ENCODE measurements around the gene COQ8A. TPM values are rescaled to one million over a fixed set of nuclear protein-coding genes. Genes with fewer than 3 reads are reported as not detected.

Gene COQ8A
- total RNA-seq, 1 experiment from 2014 or later = 35.3 TPM

DNA sequence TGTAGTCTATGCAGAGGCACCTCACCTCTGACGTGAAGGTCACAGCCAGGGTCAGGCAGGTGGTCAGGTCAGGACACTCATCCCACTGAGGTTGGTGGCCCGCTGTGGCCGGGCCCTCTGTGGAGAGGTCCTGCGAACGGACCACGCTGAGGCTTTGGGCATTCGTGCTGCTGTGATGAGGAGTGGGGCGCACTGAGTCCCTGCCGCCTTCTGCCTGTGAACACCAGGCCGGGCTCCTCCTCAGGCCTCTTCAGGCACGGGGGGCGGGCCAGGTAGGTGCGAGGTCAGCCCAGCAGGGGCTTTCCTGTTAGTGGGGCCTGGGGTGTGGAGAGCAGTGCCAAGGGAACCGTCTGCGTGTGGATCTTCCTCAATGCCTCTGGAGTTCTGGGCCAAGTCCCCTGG, 39.0 kb downstream of the COQ8A start:
- BruUV-seq (replicated peaks) = no TSS peak
- CTCF ChIA-PET = no interaction called here

More for the DNA sequence above, 39.0 kb downstream of the COQ8A start:
- Histone ChIP-seq H3K9me3 (ENCODE audit: control insufficient read depth in 1 of 2, insufficient read depth in 1 of 2, low read depth in 1 of 2, low read length in 2 of 2) (no peaks in the 10 kb centered on the region), H3K27ac (ENCODE audit: low read depth, low read length) (no peak overlapping the region), H3K9me2 (ENCODE audit: insufficient read depth) (no peaks in the 10 kb centered on the region), H2AFZ (ENCODE audit: low read depth, low read length, poor library complexity, severe bottlenecking) (no peak overlapping the region), H3K27me3 (ENCODE audit: insufficient read depth, low read length) (no peaks in the 10 kb centered on the region), H3K9ac (ENCODE audit: low read length) (no peak overlapping the region), H3K36me3 (ENCODE audit: control insufficient read depth in 1 of 2, insufficient read depth in 2 of 2, low read length in 2 of 2) (no peaks in the 10 kb centered on the region), H3K79me2 (ENCODE audit: insufficient read depth, low read length) (no peaks in the 10 kb centered on the region), H3K4me1 (ENCODE audit: control insufficient read depth in 1 of 2, insufficient read depth in 2 of 2, low read length in 2 of 2) (no peaks in the 10 kb centered on the region), H3K4me2 (ENCODE audit: low read length) (no peak overlapping the region), H3K4me3 (replicated peaks in 1 of 2; ENCODE audit: low read depth in 1 of 2, low read length in 2 of 2) (no peak overlapping the region), H4K20me1 (ENCODE audit: insufficient read depth) (no peaks in the 10 kb centered on the region)
- no peak for ATAC-seq
- ChIA-PET RAD21 (ENCODE audit: low non-redundant PET in 1 of 2, low total read pairs in 2 of 2, uncharacterized antibody in 2 of 2, unreplicated experiment in 2 of 2) (no interaction called here), POLR2A (no interaction called here)
- TF ChIP-seq ELF1 (IDR thresholded peaks at IDR 0.05; ENCODE audit: borderline replicate concordance, low read depth) (no peak), SIN3A (IDR thresholded peaks at IDR 0.05; ENCODE audit: low read depth) (no peak), CBX3 (IDR thresholded peaks at IDR 0.05; ENCODE audit: low read depth) (no peak), CEBPB (IDR thresholded peaks at IDR 0.05; ENCODE audit: low read depth) (no peak), SRF (IDR thresholded peaks at IDR 0.05; ENCODE audit: low read depth) (no peak), ZNF274 (IDR thresholded peaks at IDR 0.05; ENCODE audit: low read depth, low read length) (no peak), ZFX (IDR thresholded peaks at IDR 0.05) (no peak), TCF7L2 (IDR thresholded peaks at IDR 0.05; ENCODE audit: borderline replicate concordance, extremely low read depth, insufficient read depth, insufficient read length) (no peak)
- TF ChIP-seq, protein P1, sequence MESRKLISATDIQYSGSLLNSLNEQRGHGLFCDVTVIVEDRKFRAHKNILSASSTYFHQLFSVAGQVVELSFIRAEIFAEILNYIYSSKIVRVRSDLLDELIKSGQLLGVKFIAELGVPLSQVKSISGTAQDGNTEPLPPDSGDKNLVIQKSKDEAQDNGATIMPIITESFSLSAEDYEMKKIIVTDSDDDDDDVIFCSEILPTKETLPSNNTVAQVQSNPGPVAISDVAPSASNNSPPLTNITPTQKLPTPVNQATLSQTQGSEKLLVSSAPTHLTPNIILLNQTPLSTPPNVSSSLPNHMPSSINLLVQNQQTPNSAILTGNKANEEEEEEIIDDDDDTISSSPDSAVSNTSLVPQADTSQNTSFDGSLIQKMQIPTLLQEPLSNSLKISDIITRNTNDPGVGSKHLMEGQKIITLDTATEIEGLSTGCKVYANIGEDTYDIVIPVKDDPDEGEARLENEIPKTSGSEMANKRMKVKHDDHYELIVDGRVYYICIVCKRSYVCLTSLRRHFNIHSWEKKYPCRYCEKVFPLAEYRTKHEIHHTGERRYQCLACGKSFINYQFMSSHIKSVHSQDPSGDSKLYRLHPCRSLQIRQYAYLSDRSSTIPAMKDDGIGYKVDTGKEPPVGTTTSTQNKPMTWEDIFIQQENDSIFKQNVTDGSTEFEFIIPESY (IDR thresholded peaks at IDR 0.05; ENCODE audit: extremely low read depth, insufficient replicate concordance, low read length) = no peak
- TF ChIP-seq, protein P2, sequence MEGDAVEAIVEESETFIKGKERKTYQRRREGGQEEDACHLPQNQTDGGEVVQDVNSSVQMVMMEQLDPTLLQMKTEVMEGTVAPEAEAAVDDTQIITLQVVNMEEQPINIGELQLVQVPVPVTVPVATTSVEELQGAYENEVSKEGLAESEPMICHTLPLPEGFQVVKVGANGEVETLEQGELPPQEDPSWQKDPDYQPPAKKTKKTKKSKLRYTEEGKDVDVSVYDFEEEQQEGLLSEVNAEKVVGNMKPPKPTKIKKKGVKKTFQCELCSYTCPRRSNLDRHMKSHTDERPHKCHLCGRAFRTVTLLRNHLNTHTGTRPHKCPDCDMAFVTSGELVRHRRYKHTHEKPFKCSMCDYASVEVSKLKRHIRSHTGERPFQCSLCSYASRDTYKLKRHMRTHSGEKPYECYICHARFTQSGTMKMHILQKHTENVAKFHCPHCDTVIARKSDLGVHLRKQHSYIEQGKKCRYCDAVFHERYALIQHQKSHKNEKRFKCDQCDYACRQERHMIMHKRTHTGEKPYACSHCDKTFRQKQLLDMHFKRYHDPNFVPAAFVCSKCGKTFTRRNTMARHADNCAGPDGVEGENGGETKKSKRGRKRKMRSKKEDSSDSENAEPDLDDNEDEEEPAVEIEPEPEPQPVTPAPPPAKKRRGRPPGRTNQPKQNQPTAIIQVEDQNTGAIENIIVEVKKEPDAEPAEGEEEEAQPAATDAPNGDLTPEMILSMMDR (IDR thresholded peaks at IDR 0.05 in 2 of 3, conservative IDR thresholded peaks at IDR 0.05 in 1 of 3; ENCODE audit: borderline replicate concordance in 1 of 3, insufficient read depth in 1 of 3, low read depth in 2 of 3, low read length in 2 of 3) = no peak
- TF ChIP-seq, protein P3, sequence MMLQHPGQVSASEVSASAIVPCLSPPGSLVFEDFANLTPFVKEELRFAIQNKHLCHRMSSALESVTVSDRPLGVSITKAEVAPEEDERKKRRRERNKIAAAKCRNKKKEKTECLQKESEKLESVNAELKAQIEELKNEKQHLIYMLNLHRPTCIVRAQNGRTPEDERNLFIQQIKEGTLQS (IDR thresholded peaks at IDR 0.05) = no peak
- TF ChIP-seq, protein P4, sequence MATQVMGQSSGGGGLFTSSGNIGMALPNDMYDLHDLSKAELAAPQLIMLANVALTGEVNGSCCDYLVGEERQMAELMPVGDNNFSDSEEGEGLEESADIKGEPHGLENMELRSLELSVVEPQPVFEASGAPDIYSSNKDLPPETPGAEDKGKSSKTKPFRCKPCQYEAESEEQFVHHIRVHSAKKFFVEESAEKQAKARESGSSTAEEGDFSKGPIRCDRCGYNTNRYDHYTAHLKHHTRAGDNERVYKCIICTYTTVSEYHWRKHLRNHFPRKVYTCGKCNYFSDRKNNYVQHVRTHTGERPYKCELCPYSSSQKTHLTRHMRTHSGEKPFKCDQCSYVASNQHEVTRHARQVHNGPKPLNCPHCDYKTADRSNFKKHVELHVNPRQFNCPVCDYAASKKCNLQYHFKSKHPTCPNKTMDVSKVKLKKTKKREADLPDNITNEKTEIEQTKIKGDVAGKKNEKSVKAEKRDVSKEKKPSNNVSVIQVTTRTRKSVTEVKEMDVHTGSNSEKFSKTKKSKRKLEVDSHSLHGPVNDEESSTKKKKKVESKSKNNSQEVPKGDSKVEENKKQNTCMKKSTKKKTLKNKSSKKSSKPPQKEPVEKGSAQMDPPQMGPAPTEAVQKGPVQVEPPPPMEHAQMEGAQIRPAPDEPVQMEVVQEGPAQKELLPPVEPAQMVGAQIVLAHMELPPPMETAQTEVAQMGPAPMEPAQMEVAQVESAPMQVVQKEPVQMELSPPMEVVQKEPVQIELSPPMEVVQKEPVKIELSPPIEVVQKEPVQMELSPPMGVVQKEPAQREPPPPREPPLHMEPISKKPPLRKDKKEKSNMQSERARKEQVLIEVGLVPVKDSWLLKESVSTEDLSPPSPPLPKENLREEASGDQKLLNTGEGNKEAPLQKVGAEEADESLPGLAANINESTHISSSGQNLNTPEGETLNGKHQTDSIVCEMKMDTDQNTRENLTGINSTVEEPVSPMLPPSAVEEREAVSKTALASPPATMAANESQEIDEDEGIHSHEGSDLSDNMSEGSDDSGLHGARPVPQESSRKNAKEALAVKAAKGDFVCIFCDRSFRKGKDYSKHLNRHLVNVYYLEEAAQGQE (IDR thresholded peaks at IDR 0.05; ENCODE audit: low read depth) = no peak
- no peak for DNase-seq (ENCODE audit: low read depth, low spot score)
- intact Hi-C loops (cut with micrococcal nuclease) = no loop called here
